ENCODE data around the gene ZNF462.

The ZNF462 gene, protein sequence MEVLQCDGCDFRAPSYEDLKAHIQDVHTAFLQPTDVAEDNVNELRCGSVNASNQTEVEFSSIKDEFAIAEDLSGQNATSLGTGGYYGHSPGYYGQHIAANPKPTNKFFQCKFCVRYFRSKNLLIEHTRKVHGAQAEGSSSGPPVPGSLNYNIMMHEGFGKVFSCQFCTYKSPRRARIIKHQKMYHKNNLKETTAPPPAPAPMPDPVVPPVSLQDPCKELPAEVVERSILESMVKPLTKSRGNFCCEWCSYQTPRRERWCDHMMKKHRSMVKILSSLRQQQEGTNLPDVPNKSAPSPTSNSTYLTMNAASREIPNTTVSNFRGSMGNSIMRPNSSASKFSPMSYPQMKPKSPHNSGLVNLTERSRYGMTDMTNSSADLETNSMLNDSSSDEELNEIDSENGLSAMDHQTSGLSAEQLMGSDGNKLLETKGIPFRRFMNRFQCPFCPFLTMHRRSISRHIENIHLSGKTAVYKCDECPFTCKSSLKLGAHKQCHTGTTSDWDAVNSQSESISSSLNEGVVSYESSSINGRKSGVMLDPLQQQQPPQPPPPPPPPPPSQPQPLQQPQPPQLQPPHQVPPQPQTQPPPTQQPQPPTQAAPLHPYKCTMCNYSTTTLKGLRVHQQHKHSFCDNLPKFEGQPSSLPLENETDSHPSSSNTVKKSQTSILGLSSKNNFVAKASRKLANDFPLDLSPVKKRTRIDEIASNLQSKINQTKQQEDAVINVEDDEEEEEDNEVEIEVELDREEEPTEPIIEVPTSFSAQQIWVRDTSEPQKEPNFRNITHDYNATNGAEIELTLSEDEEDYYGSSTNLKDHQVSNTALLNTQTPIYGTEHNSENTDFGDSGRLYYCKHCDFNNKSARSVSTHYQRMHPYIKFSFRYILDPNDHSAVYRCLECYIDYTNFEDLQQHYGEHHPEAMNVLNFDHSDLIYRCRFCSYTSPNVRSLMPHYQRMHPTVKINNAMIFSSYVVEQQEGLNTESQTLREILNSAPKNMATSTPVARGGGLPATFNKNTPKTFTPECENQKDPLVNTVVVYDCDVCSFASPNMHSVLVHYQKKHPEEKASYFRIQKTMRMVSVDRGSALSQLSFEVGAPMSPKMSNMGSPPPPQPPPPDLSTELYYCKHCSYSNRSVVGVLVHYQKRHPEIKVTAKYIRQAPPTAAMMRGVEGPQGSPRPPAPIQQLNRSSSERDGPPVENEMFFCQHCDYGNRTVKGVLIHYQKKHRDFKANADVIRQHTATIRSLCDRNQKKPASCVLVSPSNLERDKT (N-terminal part only)

GRCh38 chr9:106862821-106863720 lies at the start of gene ZNF462:
Gene ZNF462, plus strand, starts transcription at chr9:106863166. Its CDS starts 60,218 bp downstream, at chr9:106923384.
- DNase-seq (ENCODE audit: low spot score) (no peak), ATAC-seq (ENCODE audit: low read depth) (peak; percentile 15)
- Histone ChIP-seq H3K27ac (ENCODE audit: poor library complexity, severe bottlenecking) (peak within 1 kb of the TSS; percentile 86), H3K4me1 (ENCODE audit: insufficient read depth, poor library complexity, severe bottlenecking) (peaks cover 41% of the 10 kb centered on the region), H3K27me3 (ENCODE audit: insufficient read depth, poor library complexity, severe bottlenecking) (no peaks in the 10 kb centered on the region), H3K4me3 (ENCODE audit: severe bottlenecking) (peak within 1 kb of the TSS; percentile 64), H3K9me3 (ENCODE audit: severe bottlenecking) (no peaks in the 10 kb centered on the region), H3K36me3 (ENCODE audit: low read depth) (no peaks in the 10 kb centered on the region)
- TF ChIP-seq, protein P1, sequence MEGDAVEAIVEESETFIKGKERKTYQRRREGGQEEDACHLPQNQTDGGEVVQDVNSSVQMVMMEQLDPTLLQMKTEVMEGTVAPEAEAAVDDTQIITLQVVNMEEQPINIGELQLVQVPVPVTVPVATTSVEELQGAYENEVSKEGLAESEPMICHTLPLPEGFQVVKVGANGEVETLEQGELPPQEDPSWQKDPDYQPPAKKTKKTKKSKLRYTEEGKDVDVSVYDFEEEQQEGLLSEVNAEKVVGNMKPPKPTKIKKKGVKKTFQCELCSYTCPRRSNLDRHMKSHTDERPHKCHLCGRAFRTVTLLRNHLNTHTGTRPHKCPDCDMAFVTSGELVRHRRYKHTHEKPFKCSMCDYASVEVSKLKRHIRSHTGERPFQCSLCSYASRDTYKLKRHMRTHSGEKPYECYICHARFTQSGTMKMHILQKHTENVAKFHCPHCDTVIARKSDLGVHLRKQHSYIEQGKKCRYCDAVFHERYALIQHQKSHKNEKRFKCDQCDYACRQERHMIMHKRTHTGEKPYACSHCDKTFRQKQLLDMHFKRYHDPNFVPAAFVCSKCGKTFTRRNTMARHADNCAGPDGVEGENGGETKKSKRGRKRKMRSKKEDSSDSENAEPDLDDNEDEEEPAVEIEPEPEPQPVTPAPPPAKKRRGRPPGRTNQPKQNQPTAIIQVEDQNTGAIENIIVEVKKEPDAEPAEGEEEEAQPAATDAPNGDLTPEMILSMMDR (IDR thresholded peaks at IDR 0.05; ENCODE audit: poor library complexity, severe bottlenecking), result peak; percentile 43

GRCh38 chr9:106816524-106816923 lies 46.4 kb upstream of the ZNF462 start:
- no peak overlapping the region for H3K27ac ChIP-seq (ENCODE audit: poor library complexity, severe bottlenecking)
- ATAC-seq (ENCODE audit: low read depth), result no peak
- H3K4me1 ChIP-seq (ENCODE audit: insufficient read depth, poor library complexity, severe bottlenecking), result no peaks in the 10 kb centered on the region
- no peak for DNase-seq (ENCODE audit: low spot score)
- TF ChIP-seq, protein P1 (IDR thresholded peaks at IDR 0.05; ENCODE audit: poor library complexity, severe bottlenecking), result no peak
- no peaks in the 10 kb centered on the region for H3K27me3 ChIP-seq (ENCODE audit: insufficient read depth, poor library complexity, severe bottlenecking)
- no peaks in the 10 kb centered on the region for H3K36me3 ChIP-seq (ENCODE audit: low read depth)
- no peaks in the 10 kb centered on the region for H3K9me3 ChIP-seq (ENCODE audit: severe bottlenecking)
- no peak overlapping the region for H3K4me3 ChIP-seq (ENCODE audit: severe bottlenecking)

GRCh38 chr9:106818034-106818433 lies 44.9 kb upstream of the ZNF462 start:
- Histone ChIP-seq H3K36me3 (ENCODE audit: low read depth) (no peaks in the 10 kb centered on the region), H3K27me3 (ENCODE audit: insufficient read depth, poor library complexity, severe bottlenecking) (no peaks in the 10 kb centered on the region), H3K4me1 (ENCODE audit: insufficient read depth, poor library complexity, severe bottlenecking) (no peaks in the 10 kb centered on the region), H3K4me3 (ENCODE audit: severe bottlenecking) (no peak overlapping the region), H3K9me3 (ENCODE audit: severe bottlenecking) (no peaks in the 10 kb centered on the region), H3K27ac (ENCODE audit: poor library complexity, severe bottlenecking) (no peak overlapping the region)
- no peak for DNase-seq (ENCODE audit: low spot score)
- no peak for ATAC-seq (ENCODE audit: low read depth)
- TF ChIP-seq, protein P1 (IDR thresholded peaks at IDR 0.05; ENCODE audit: poor library complexity, severe bottlenecking), result no peak

DNA sequence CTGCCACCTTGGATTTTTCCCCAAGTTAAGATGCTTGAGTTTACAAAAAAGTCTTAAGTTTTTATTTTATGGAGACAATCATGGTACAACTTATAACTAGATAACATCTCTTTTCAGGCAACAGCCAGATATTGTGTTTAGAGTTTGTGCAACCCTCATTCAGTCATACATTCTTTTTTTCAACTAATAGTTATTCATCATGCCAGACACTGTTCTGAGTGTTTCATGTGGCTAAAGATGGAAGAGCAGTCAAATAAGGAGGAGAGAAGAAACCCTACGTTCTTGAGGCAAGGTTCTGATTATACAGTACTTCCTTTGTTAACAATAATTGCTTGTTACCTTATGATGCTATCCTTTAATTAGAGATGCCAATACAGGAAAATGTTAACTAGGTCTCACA lies 42.1 kb upstream of the ZNF462 start:
- Histone ChIP-seq H3K27ac (ENCODE audit: poor library complexity, severe bottlenecking) (no peak overlapping the region), H3K9me3 (ENCODE audit: severe bottlenecking) (no peaks in the 10 kb centered on the region), H3K36me3 (ENCODE audit: low read depth) (no peaks in the 10 kb centered on the region), H3K4me1 (ENCODE audit: insufficient read depth, poor library complexity, severe bottlenecking) (no peaks in the 10 kb centered on the region), H3K27me3 (ENCODE audit: insufficient read depth, poor library complexity, severe bottlenecking) (no peaks in the 10 kb centered on the region), H3K4me3 (ENCODE audit: severe bottlenecking) (no peak overlapping the region)
- TF ChIP-seq, protein P1 (IDR thresholded peaks at IDR 0.05; ENCODE audit: poor library complexity, severe bottlenecking), result no peak
- DNase-seq (ENCODE audit: low spot score) (no peak), ATAC-seq (ENCODE audit: low read depth) (no peak)
